WI38 (cell line): ENCODE results near the gene AGPAT2.

Source experiments
- H3K4me3 ChIP-seq: 2 replicates; pipeline ENCODE4 v1.5.1; 2011; ENCODE audit warnings: low read depth, mild to moderate bottlenecking, control low read depth, low read length
- CTCF ChIP-seq: IDR thresholded peaks from 2 replicates; pipeline ENCODE4 v1.5.1; 2012; ENCODE audit warnings: low read depth, mild to moderate bottlenecking, control low read depth, low read length

Gene AGPAT2

GRCh38 chr9:136681029-136681428 is 6.2 kb downstream of the AGPAT2 start:
- no peak for TF ChIP-seq CTCF
- no peak overlapping the region for H3K4me3 ChIP-seq

- no peak for TF ChIP-seq CTCF
- H3K4me3 ChIP-seq: no peak overlapping the region
Observed at GRCh38 chr9:136679431-136679941, 7.8 kb downstream of the AGPAT2 start.

GRCh38 chr9:136678624-136679023 is 8.6 kb downstream of the AGPAT2 start:
- no peak overlapping the region for H3K4me3 ChIP-seq
- TF ChIP-seq CTCF: no peak

- no peak overlapping the region for H3K4me3 ChIP-seq
- no peak for TF ChIP-seq CTCF
Observed at GRCh38 chr9:136678034-136678433, 9.2 kb downstream of the AGPAT2 start.

GRCh38 chr9:136676920-136677686 is 10.2 kb downstream of the AGPAT2 start:
- no peak for TF ChIP-seq CTCF
- H3K4me3 ChIP-seq: no peak overlapping the region

GRCh38 chr9:136676297-136676794 is 10.9 kb downstream of the AGPAT2 start:
- no peak overlapping the region for H3K4me3 ChIP-seq
- TF ChIP-seq CTCF: no peak
